ENCODE measurements around the gene TAS2R60. TPM values are rescaled to one million over a fixed set of nuclear protein-coding genes. Genes with fewer than 3 reads are reported as not detected.

The TAS2R60 gene
- total and polyA plus RNA-seq, 2 of the 4 experiments (the other 2 are of a cell fraction), result not detected

DNA sequence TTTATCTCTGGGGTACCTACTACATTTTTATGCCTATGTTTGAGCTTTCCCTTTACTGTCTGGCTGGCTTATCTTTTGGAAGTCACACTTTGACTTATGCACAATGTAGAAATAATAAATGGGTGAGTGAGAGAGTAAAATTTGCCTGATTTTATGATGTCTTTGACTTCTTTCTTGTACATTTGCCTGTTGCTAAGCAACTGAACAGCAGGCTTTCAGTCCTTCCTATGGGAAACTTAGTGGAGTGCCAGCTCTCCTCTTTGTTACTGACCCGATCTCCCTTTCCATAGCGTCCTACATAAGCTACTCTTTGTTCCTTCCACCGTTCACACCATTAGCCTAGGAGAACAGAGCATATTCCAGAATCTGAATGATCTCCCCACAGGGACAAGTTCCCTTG, 4.2 kb downstream of the TAS2R60 start:
- TF ChIP-seq, protein P1, sequence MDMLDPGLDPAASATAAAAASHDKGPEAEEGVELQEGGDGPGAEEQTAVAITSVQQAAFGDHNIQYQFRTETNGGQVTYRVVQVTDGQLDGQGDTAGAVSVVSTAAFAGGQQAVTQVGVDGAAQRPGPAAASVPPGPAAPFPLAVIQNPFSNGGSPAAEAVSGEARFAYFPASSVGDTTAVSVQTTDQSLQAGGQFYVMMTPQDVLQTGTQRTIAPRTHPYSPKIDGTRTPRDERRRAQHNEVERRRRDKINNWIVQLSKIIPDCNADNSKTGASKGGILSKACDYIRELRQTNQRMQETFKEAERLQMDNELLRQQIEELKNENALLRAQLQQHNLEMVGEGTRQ (IDR thresholded peaks at IDR 0.05; ENCODE audit: low read depth, low read length), result no peak
- TF ChIP-seq MAZ (IDR thresholded peaks at IDR 0.05; ENCODE audit: borderline replicate concordance, low read depth, low read length), result no peak
- TF ChIP-seq, protein P2, sequence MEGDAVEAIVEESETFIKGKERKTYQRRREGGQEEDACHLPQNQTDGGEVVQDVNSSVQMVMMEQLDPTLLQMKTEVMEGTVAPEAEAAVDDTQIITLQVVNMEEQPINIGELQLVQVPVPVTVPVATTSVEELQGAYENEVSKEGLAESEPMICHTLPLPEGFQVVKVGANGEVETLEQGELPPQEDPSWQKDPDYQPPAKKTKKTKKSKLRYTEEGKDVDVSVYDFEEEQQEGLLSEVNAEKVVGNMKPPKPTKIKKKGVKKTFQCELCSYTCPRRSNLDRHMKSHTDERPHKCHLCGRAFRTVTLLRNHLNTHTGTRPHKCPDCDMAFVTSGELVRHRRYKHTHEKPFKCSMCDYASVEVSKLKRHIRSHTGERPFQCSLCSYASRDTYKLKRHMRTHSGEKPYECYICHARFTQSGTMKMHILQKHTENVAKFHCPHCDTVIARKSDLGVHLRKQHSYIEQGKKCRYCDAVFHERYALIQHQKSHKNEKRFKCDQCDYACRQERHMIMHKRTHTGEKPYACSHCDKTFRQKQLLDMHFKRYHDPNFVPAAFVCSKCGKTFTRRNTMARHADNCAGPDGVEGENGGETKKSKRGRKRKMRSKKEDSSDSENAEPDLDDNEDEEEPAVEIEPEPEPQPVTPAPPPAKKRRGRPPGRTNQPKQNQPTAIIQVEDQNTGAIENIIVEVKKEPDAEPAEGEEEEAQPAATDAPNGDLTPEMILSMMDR (conservative IDR thresholded peaks at IDR 0.05; ENCODE audit: low read depth, low read length), result no peak
- TF ChIP-seq CHD1 (IDR thresholded peaks at IDR 0.05; ENCODE audit: low read depth, low read length), result no peak
- no peak for TF ChIP-seq RFX5 (IDR thresholded peaks at IDR 0.05; ENCODE audit: low read depth, low read length)
- TF ChIP-seq POLR2A (IDR thresholded peaks at IDR 0.05; ENCODE audit: low read depth, low read length), result no peak
- TF ChIP-seq, protein P3, sequence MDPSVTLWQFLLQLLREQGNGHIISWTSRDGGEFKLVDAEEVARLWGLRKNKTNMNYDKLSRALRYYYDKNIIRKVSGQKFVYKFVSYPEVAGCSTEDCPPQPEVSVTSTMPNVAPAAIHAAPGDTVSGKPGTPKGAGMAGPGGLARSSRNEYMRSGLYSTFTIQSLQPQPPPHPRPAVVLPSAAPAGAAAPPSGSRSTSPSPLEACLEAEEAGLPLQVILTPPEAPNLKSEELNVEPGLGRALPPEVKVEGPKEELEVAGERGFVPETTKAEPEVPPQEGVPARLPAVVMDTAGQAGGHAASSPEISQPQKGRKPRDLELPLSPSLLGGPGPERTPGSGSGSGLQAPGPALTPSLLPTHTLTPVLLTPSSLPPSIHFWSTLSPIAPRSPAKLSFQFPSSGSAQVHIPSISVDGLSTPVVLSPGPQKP (IDR thresholded peaks at IDR 0.05; ENCODE audit: borderline replicate concordance, low read depth, low read length), result no peak
- TF ChIP-seq RCOR1 (IDR thresholded peaks at IDR 0.05; ENCODE audit: insufficient replicate concordance, low read length), result no peak
- no peak for TF ChIP-seq MAFK (IDR thresholded peaks at IDR 0.05; ENCODE audit: low read depth, low read length)
- no peak for TF ChIP-seq SMC3 (IDR thresholded peaks at IDR 0.05; ENCODE audit: low read depth, low read length)
- ChIA-PET CTCF (interaction anchor here (1.2 kb wide), 1 partner anchor 9 kb away, joined by 3 read pairs; no protein-coding TSS in a partner anchor), POLR2A (ENCODE audit: unreplicated experiment) (no interaction called here)
- Histone ChIP-seq H2AK9ac (replicated peaks; ENCODE audit: low read depth, low read length, poor library complexity) (no peak overlapping the region), H4K8ac (ENCODE audit: low read depth in 2 of 2, low read length in 2 of 2) (no peak overlapping the region), H3K79me1 (ENCODE audit: low read depth in 1 of 2, low read length in 2 of 2) (no peaks in the 10 kb centered on the region), H3K9me1 (ENCODE audit: insufficient read depth, low read length) (0 out of 2 replicates have a peak, but pooled peaks cover 2% of the 10 kb centered on the region), H3K9ac (ENCODE audit: low read depth, low read length) (no peak overlapping the region), H3K23ac (ENCODE audit: low read depth, low read length) (no peak overlapping the region), H3K27me3 (ENCODE audit: control insufficient read depth, insufficient read depth, low read length) (peaks cover 7% of the 10 kb centered on the region), H3K56ac (ENCODE audit: extremely low read depth, insufficient read depth, low read length) (no peak overlapping the region), H3K9me3 (ENCODE audit: control insufficient read depth, insufficient read depth, low read length) (no peaks in the 10 kb centered on the region), H3K4me2 (ENCODE audit: low read depth, low read length) (no peak overlapping the region), H4K20me1 (ENCODE audit: insufficient read depth, low read length) (no peaks in the 10 kb centered on the region), H3K18ac (ENCODE audit: low read depth, low read length) (no peak overlapping the region), H3K14ac (replicated peaks; ENCODE audit: low read depth, low read length) (no peak overlapping the region), H2AK5ac (ENCODE audit: low read depth, low read length) (no peak overlapping the region), H3K4me3 (ENCODE audit: insufficient read depth, low read depth, low read length) (no peak overlapping the region), H2BK15ac (ENCODE audit: low read depth, low read length) (no peak overlapping the region), H3K36me3 (ENCODE audit: control insufficient read depth, insufficient read depth, low read length) (no peaks in the 10 kb centered on the region), H2BK120ac (ENCODE audit: low read depth, low read length) (no peak overlapping the region), H3K27ac (ENCODE audit: insufficient read depth, low read length) (no peak overlapping the region), H2BK20ac (ENCODE audit: low read depth, low read length) (no peak overlapping the region), H3K4ac (ENCODE audit: low read depth, low read length) (no peak overlapping the region), H4K91ac (ENCODE audit: insufficient read depth, low read depth, low read length) (no peak overlapping the region), H3K4me1 (ENCODE audit: control insufficient read depth, insufficient read depth, low read length) (peaks cover 1% of the 10 kb centered on the region; the same call in 1 of the 2 replicates), H2AFZ (replicated peaks; ENCODE audit: low read length, poor library complexity) (no peak overlapping the region), H4K5ac (ENCODE audit: low read depth, low read length) (no peak overlapping the region), H2BK5ac (ENCODE audit: low read depth, low read length, poor library complexity, severe bottlenecking) (no peak overlapping the region)
- no peak for DNase-seq
- ATAC-seq (ENCODE audit: low read depth), result no peak
- dilution Hi-C loops (cut with HindIII; ENCODE audit: low sequenced_read_pairs, unreplicated experiment), result no loop called here
- no TSS peak for BruUV-seq (replicated peaks)
- WGBS, 2 experiments (ENCODE audit: extremely low coverage in 2 of 2, insufficient read length in 1 of 2), result no CpG with 5 or more reads among the region's 3 CpGs
- in situ Hi-C loops (cut with MboI; ENCODE audit: low sequenced_read_pairs), result loop anchor here (25.0 kb wide), 1 partner anchor 435 kb away; no protein-coding TSS in a partner anchor
- intact Hi-C loops (cut with micrococcal nuclease), result no loop called here

All from IMR-90 (cell line).